Measurements from ENCODE around the gene SHROOM4. TPM values are rescaled to one million over a fixed set of nuclear protein-coding genes. Genes with fewer than 3 reads are reported as not detected.

The SHROOM4 gene
- total and polyA plus RNA-seq, 2 experiments from 2014 or later = 1.9 to 8.5 TPM

DNA sequence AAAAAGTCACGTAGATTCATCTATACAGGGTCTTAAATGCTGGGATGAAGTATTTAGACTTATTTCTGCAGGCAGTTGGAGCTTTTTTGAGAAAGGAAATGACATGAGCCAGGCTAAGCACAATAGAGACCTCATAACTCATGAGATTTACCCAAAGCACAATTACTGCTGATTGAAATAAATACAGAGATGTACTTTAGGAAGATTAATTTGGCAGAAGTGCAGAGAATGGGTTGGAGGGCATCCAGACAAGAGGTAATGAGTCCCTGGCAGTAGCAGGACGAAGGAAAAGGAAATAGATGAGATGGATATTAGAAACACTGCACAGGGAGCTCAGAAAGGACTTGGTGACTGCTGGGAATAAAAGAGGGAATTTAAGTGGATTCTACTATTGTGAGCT lies 129.1 kb downstream of the SHROOM4 start:
- TF ChIP-seq EZH2phosphoT487 (IDR thresholded peaks at IDR 0.05; ENCODE audit: unreplicated experiment) (no peak), STAT1 (IDR thresholded peaks at IDR 0.05; ENCODE audit: unreplicated experiment) (no peak), ZNF331 (CRISPR knock-in tag; IDR thresholded peaks at IDR 0.05; ENCODE audit: low read depth) (no peak), NANOG (IDR thresholded peaks at IDR 0.05; ENCODE audit: borderline replicate concordance) (no peak), ZNF462 (CRISPR knock-in tag; IDR thresholded peaks at IDR 0.05) (no peak), POLR2AphosphoS5 (IDR thresholded peaks at IDR 0.05; ENCODE audit: low read depth) (no peak), EZH2 (IDR thresholded peaks at IDR 0.05; ENCODE audit: low read depth, unreplicated experiment) (no peak)
- TF ChIP-seq, protein P1, sequence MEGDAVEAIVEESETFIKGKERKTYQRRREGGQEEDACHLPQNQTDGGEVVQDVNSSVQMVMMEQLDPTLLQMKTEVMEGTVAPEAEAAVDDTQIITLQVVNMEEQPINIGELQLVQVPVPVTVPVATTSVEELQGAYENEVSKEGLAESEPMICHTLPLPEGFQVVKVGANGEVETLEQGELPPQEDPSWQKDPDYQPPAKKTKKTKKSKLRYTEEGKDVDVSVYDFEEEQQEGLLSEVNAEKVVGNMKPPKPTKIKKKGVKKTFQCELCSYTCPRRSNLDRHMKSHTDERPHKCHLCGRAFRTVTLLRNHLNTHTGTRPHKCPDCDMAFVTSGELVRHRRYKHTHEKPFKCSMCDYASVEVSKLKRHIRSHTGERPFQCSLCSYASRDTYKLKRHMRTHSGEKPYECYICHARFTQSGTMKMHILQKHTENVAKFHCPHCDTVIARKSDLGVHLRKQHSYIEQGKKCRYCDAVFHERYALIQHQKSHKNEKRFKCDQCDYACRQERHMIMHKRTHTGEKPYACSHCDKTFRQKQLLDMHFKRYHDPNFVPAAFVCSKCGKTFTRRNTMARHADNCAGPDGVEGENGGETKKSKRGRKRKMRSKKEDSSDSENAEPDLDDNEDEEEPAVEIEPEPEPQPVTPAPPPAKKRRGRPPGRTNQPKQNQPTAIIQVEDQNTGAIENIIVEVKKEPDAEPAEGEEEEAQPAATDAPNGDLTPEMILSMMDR (conservative IDR thresholded peaks at IDR 0.05; ENCODE audit: low read depth in 2 of 2) = no peak
- H3K27ac ChIP-seq (ENCODE audit: low read depth) = no peak overlapping the region
- no peaks in the 10 kb centered on the region for H3K36me3 Mint-ChIP-seq (ENCODE audit: low read depth)

More for the DNA sequence above, 129.1 kb downstream of the SHROOM4 start:
- Histone ChIP-seq H3K4me1 (ENCODE audit: insufficient read depth) (no peaks in the 10 kb centered on the region), H3K4me3 (no peak overlapping the region), H3K36me3 (ENCODE audit: insufficient read depth) (no peaks in the 10 kb centered on the region), H3K27me3 (ENCODE audit: insufficient read depth) (no peaks in the 10 kb centered on the region), H3K9me2 (ENCODE audit: insufficient read depth) (no peaks in the 10 kb centered on the region), H3F3A (replicated peaks; ENCODE audit: low read depth) (no peaks in the 10 kb centered on the region), H3K79me2 (replicated peaks; ENCODE audit: insufficient read depth) (no peaks in the 10 kb centered on the region), H3K4me2 (no peak overlapping the region), H2AFZ (no peak overlapping the region), H4K20me1 (replicated peaks; ENCODE audit: insufficient read depth) (no peaks in the 10 kb centered on the region)
- H3K27ac Mint-ChIP-seq = no peak overlapping the region
- no peaks in the 10 kb centered on the region for H3K27me3 Mint-ChIP-seq (ENCODE audit: insufficient read depth, low read depth, poor library complexity)
- ATAC-seq = no peak
- no peak overlapping the region for H3K4me3 Mint-ChIP-seq
- no peaks in the 10 kb centered on the region for H3K4me1 Mint-ChIP-seq
- no peaks in the 10 kb centered on the region for H3K9me3 Mint-ChIP-seq
- no peak for DNase-seq (ENCODE audit: low spot score)
